ENCODE data around the gene CDH15.
A peak's percentile ranks its signal among the peaks of the same experiment; 100 is the strongest.

Gene CDH15

GRCh38 chr16:89152831-89153700 lies 18.5 kb upstream of the CDH15 start:
- H3K4me3 ChIP-seq (replicated peaks in 1 of 2; ENCODE audit: low read depth in 2 of 2, low read length in 2 of 2) = no peak overlapping the region
- TF ChIP-seq CTCF (IDR thresholded peaks at IDR 0.05; ENCODE audit: low read depth, low read length) = no peak
- DNase-seq (ENCODE audit: low read depth in 2 of 2) = no peak

GRCh38 chr16:89153848-89154271 lies 17.7 kb upstream of the CDH15 start:
- H3K4me3 ChIP-seq (replicated peaks in 1 of 2; ENCODE audit: low read depth in 2 of 2, low read length in 2 of 2) = no peak overlapping the region
- no peak for TF ChIP-seq CTCF (IDR thresholded peaks at IDR 0.05; ENCODE audit: low read depth, low read length)
- no peak for DNase-seq (ENCODE audit: low read depth in 2 of 2)

- no peak for TF ChIP-seq CTCF (IDR thresholded peaks at IDR 0.05; ENCODE audit: low read depth, low read length)
- H3K4me3 ChIP-seq (replicated peaks in 1 of 2; ENCODE audit: low read depth in 2 of 2, low read length in 2 of 2) = no peak overlapping the region
- peak in 1 of 2 donors; percentile 2 for DNase-seq (ENCODE audit: low read depth in 2 of 2)
These were observed 17.0 kb upstream of the CDH15 start for GRCh38 chr16:89154390-89155183.

GRCh38 chr16:89155184-89155679 lies 16.3 kb upstream of the CDH15 start:
- no peak overlapping the region for H3K4me3 ChIP-seq (replicated peaks in 1 of 2; ENCODE audit: low read depth in 2 of 2, low read length in 2 of 2)
- DNase-seq (ENCODE audit: low read depth in 2 of 2) = peak; percentile 74 to 93
- TF ChIP-seq CTCF (IDR thresholded peaks at IDR 0.05; ENCODE audit: low read depth, low read length) = no peak

- no peak overlapping the region for H3K4me3 ChIP-seq (replicated peaks in 1 of 2; ENCODE audit: low read depth in 2 of 2, low read length in 2 of 2)
- no peak for TF ChIP-seq CTCF (IDR thresholded peaks at IDR 0.05; ENCODE audit: low read depth, low read length)
- DNase-seq (ENCODE audit: low read depth in 2 of 2) = no peak
These were observed 15.5 kb upstream of the CDH15 start for GRCh38 chr16:89155851-89156739.
